ENCODE measurements around the gene BMP6.

- TF ChIP-seq CTCF (IDR thresholded peaks at IDR 0.05; ENCODE audit: low read length) (no peak), EZH2 (optimal IDR thresholded peaks at IDR 0.05; ENCODE audit: low read depth, low read length) (no peak), EZH2phosphoT487 (IDR thresholded peaks at IDR 0.05; ENCODE audit: low read length) (no peak)
These were observed 34.9 kb upstream of the BMP6 start for GRCh38 chr6:7691021-7691420.

Data from MM.1S (cell line).